Gastrocnemius medialis (tissue), 4 donors: ENCODE data around the gene PKLR. TPM values are rescaled to one million over a fixed set of nuclear protein-coding genes. Genes with fewer than 3 reads are reported as not detected.

Source experiments
- ATAC-seq, 2 donors: fragments of 150-250 bp; one replicate each; pipeline ENCODE4 v1.9.1; 2016
- DNase-seq, 2 donors: peaks; one replicate each; pipeline ENCODE4 v3.0.0-alpha.2; 2019
- H3K27ac ChIP-seq, 4 donors: fragments of 200-600 bp; sonication (generic); 1 replicate in 1 of 4; 2 replicates in 3 of 4; pipeline ENCODE4 v1.5.1; 2016 to 2018; ENCODE audit warnings: mild to moderate bottlenecking in 2 of 4, moderate library complexity in 1 of 4
- H3K27me3 ChIP-seq, 3 donors: fragments of 200-600 bp; sonication (generic) in 2 of 3; 1 replicate in 1 of 3; 2 replicates in 2 of 3; pipeline versions ENCODE4 v1.5.1 to v1.6.0; 2016 to 2019; ENCODE audit warnings: mild to moderate bottlenecking in 1 of 3, moderate library complexity in 1 of 3
- H3K36me3 ChIP-seq, 2 donors: fragments of 200-600 bp; sonication (generic) in 1 of 2; one replicate each; pipeline ENCODE4 v1.5.1; 2017 to 2018
- H3K4me1 ChIP-seq, 2 donors: fragments of 200-600 bp; sonication (generic) in 1 of 2; one replicate each; pipeline ENCODE4 v1.5.1; 2016 to 2017; ENCODE audit warnings: mild to moderate bottlenecking in 2 of 2
- H3K4me3 ChIP-seq, 4 donors: fragments of 200-600 bp; sonication (generic) in 3 of 4; 1 replicate in 1 of 4; 2 replicates in 3 of 4; pipeline ENCODE4 v1.5.1; 2016 to 2019; ENCODE audit warnings: mild to moderate bottlenecking in 2 of 4
- H3K9me3 ChIP-seq, 3 donors: fragments of 200-600 bp; sonication (generic) in 2 of 3; 1 replicate in 1 of 3; 2 replicates in 2 of 3; pipeline ENCODE4 v1.5.1; 2016 to 2019
- CTCF ChIP-seq, 5 experiments: fragments of 450-650 bp in 3 of 5; fragments of 200-600 bp in 2 of 5; sonication (generic) in 2 of 5; IDR thresholded peaks in 4 of 5; conservative IDR thresholded peaks in 1 of 5; 1 replicate in 4 of 5; 2 replicates in 1 of 5; pipeline ENCODE4 v1.5.1; 2016 to 2019; ENCODE audit warnings: antibody characterized with exemption in 5 of 5, mild to moderate bottlenecking in 3 of 5, moderate library complexity in 3 of 5
- POLR2A ChIP-seq, 2 donors: fragments of 450-650 bp; IDR thresholded peaks; one replicate each; pipeline ENCODE4 v1.6.1; 2017; ENCODE audit warnings: antibody characterized with exemption in 2 of 2, mild to moderate bottlenecking in 2 of 2, moderate library complexity in 2 of 2
- in situ Hi-C, 4 donors: fragments of 200-750 bp; cut with MboI; loops; one replicate each; pipeline versions ENCODE4 v1.15.0 to v1.8.0; 2017; ENCODE audit warnings: low sequenced_read_pairs in 4 of 4
- intact Hi-C: fragments of 100-400 bp; cut with DNase I; formaldehyde crosslinking; loops from one replicate; pipeline ENCODE4 v1.15.1; 2023; ENCODE audit warnings: low total_unique reads
- total RNA-seq, 4 donors: library from RNA; depleted of rRNA; stranded (reverse); fragments of >200 nt; gene quantifications; one replicate each; pipeline versions ENCODE4 v1.1.0 to v1.2.3, GENCODE V29; 2016

PKLR gene
- total RNA-seq, 4 donors from 2014 or later = not detected

GRCh38 chr1:155285063-155285462 lies 16.2 kb downstream of the PKLR start:
- in situ Hi-C loops = no loop called here

GRCh38 chr1:155284476-155284875 lies 16.8 kb downstream of the PKLR start:
- DNase-seq = no peak
- no peaks in the 10 kb centered on the region for H3K9me3 ChIP-seq
- no peak overlapping the region for H3K4me3 ChIP-seq
- in situ Hi-C loops = loop anchor here in 2 of 4 donors (5.0 kb wide), 2 partner anchors 33 to 37 kb away; no protein-coding TSS in a partner anchor
- no peaks in the 10 kb centered on the region for H3K4me1 ChIP-seq
- H3K36me3 ChIP-seq = no peaks in the 10 kb centered on the region
- no peaks in the 10 kb centered on the region for H3K27me3 ChIP-seq
- H3K27ac ChIP-seq = no peak overlapping the region
- TF ChIP-seq CTCF (IDR thresholded peaks at IDR 0.05 in 4 of 5, conservative IDR thresholded peaks at IDR 0.05 in 1 of 5) (no peak), POLR2A (IDR thresholded peaks at IDR 0.05) (no peak)
- intact Hi-C loops = no loop called here
- no peak for ATAC-seq

More at GRCh38 chr1:155285063-155285462, 16.2 kb downstream of the PKLR start:
- Histone ChIP-seq H3K9me3 (no peaks in the 10 kb centered on the region), H3K36me3 (no peaks in the 10 kb centered on the region), H3K27ac (no peak overlapping the region), H3K4me1 (no peaks in the 10 kb centered on the region), H3K4me3 (no peak overlapping the region), H3K27me3 (no peaks in the 10 kb centered on the region)
- ATAC-seq (no peak), DNase-seq (no peak)
- TF ChIP-seq POLR2A (IDR thresholded peaks at IDR 0.05) = no peak
- TF ChIP-seq CTCF (IDR thresholded peaks at IDR 0.05 in 4 of 5, conservative IDR thresholded peaks at IDR 0.05 in 1 of 5) = no peak
- intact Hi-C loops = no loop called here

- no peak for TF ChIP-seq CTCF (IDR thresholded peaks at IDR 0.05 in 4 of 5, conservative IDR thresholded peaks at IDR 0.05 in 1 of 5)
- TF ChIP-seq POLR2A (IDR thresholded peaks at IDR 0.05) = no peak
- DNase-seq (no peak), ATAC-seq (no peak)
- Histone ChIP-seq H3K36me3 (no peaks in the 10 kb centered on the region), H3K4me1 (peaks cover 6 to 7% of the 10 kb centered on the region in 2 donors), H3K4me3 (no peak overlapping the region), H3K27me3 (no peaks in the 10 kb centered on the region), H3K9me3 (no peaks in the 10 kb centered on the region), H3K27ac (no peak overlapping the region)
- intact Hi-C loops = no loop called here
- in situ Hi-C loops = loop anchor here in 2 of 4 donors (5.0 kb wide), 2 partner anchors 35 kb away; no protein-coding TSS in a partner anchor
These were observed 18.6 kb downstream of the PKLR start for GRCh38 chr1:155282488-155283091.

GRCh38 chr1:155279268-155279667 lies 22.0 kb downstream of the PKLR start:
- no peak for TF ChIP-seq POLR2A (IDR thresholded peaks at IDR 0.05)
- TF ChIP-seq CTCF (IDR thresholded peaks at IDR 0.05 in 4 of 5, conservative IDR thresholded peaks at IDR 0.05 in 1 of 5) = no peak
- Histone ChIP-seq H3K4me1 (peaks cover 9 to 18% of the 10 kb centered on the region in 2 donors), H3K4me3 (no peak overlapping the region), H3K27me3 (no peaks in the 10 kb centered on the region), H3K9me3 (no peaks in the 10 kb centered on the region), H3K36me3 (no peaks in the 10 kb centered on the region), H3K27ac (no peak overlapping the region)
- DNase-seq = no peak
- in situ Hi-C loops (no loop called here), intact Hi-C loops (no loop called here)
- ATAC-seq = no peak
